HG03342 (cell line): ENCODE data around the gene NIPAL3.

Source experiments
- ATAC-seq: cut with Tn5 transposase; IDR thresholded peaks from one replicate; pipeline ENCODE4 v1.9.1; 2021; ENCODE audit warnings: mild to moderate bottlenecking, moderate library complexity; ENCODE audit not compliant: unreplicated experiment

NIPAL3 gene

DNA sequence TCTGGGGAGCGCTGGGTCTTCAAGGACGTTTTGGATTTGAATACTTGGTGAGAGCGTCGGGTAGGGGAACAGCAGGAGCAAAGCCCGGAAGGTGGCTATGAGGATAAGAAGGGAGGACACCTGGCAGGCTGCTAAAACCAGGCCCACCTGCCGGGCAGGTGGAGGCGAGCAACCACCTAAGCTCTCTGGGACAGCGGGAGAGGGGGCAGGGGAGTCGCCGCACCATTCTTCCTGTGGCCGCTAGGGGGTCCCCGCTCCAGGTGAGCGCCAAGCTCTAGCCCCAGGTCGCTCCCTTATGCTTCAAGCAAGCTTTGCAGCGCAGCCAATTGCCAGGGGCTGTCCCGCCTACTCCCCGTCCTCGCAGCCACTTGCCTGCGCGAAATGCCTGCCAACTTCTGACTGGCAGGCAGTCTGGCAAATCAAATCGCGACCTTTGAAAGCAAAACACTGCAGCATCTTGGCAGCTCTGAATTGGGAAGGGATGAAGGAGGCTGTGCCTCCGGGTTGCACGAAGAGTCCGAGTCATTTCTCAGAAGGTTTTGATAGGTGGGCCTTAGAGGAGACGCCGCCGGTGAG is at the start of gene NIPAL3:
Gene NIPAL3 (plus strand): TSS at position 469 of the 576 bp plus-strand sequence. CDS start 3,746 bp downstream, outside the sequence.
- ATAC-seq: peak; percentile 96

DNA sequence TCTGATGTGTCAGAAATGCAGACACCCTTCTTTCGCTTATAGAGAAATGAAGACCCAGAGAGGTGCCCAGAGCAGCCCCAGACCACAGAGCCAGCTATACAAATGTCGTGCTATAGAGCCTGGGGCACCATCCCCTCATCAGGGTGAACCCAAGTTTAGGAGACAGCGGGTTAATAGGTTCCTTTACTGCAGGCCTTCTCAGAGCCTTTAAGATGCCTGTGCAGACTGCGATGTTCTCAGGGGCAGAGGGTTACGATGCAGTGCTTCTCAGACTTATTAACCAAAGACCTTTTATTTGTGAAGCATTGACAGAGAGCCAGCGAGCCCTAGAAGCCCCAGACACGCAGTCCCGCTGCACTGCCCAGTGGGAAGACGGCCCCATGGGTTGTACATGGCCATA is 48.9 kb upstream of the NIPAL3 start:
- ATAC-seq: no peak

DNA sequence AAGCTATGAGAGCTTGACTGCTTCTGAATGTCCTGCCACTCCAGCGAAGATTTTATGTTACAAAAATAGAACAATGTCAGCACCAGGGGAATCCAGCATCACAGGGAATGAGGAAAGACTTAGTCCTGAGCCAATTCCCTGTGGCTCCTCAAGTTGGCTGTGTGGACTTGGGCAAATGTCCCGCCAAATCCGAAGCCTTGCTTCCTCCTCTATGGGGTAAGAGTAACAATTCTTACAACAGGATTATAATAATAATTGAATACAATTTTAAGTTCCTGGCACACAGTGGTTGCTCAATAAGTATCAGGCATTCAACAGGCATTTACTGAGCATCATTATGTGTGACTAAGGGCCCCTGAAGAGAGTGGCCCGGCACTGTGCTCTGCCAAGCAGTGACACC is 46.4 kb upstream of the NIPAL3 start:
- no peak for ATAC-seq

DNA sequence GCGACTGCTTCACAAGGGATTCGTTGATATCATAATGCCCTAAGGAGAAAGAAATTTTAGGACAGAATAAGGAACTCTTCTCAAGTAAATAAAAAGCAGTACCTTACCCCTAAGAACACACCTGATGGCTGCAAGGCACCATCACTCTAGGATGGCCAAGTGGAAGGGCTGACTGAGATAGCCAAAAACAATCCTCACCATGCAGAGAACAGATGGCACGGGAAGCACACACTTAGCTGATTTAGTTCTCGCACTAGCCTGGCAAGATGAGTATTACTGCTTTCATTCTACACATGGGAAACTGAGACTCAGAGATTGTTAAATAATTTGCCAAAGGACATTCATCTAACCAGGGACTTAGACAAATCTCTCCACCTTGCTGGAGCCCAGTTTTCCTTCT is 45.8 kb upstream of the NIPAL3 start:
- ATAC-seq: no peak

GRCh38 chr1:24373044-24373443 is 42.6 kb upstream of the NIPAL3 start:
- peak; percentile 55 for ATAC-seq

GRCh38 chr1:24373710-24374109 is 41.9 kb upstream of the NIPAL3 start:
- ATAC-seq: no peak

- ATAC-seq: no peak
Observed at GRCh38 chr1:24374891-24375786, 40.5 kb upstream of the NIPAL3 start.

DNA sequence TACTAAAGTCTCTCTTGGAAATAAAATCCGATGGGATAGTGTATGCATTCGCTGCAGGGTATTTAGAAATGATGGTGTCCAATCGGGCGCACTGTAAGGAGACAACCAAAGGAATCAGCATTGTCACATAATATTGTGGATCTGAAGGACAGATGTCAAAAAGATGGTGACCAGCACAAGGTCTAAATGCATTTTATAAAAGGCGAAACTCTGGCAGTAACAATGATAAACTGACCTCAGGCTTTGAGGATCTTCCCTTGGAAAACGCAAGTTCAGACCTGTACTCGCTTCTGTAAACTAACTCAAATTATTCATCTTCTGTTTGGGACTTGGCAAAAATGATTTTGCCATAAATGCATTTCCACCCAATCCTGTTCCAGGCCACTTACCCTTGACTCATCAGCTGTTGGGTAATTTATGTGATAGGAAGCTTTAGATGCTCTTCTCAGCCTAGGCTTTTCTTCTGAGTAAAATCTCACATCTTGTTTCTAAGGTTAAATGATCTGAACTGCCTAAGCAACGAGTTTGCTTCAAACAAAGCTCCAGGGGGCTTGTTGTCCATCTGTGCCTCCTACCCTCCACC is 35.8 kb upstream of the NIPAL3 start:
- no peak for ATAC-seq

DNA sequence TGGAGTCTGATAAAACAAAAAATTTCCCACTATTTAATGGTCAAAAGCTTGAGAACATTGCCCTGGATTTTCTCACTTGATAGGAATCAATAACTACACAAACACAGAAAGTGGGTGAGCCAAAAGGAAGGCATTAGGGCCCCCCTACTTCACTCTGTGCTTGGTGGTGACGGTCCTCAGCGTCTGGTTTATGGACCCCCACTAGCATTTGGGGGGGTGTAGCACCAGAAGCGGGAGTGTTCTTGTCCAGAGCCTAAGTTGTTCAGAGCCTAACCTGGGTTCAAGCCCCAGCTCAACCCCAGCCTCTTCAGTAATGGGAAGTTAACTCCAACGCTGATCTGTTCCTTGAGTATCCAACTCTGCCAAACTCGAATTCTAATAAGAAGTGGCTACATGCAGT is 35.1 kb upstream of the NIPAL3 start:
- no peak for ATAC-seq

- ATAC-seq: no peak
Observed at GRCh38 chr1:24381256-24381655, 34.3 kb upstream of the NIPAL3 start.

DNA sequence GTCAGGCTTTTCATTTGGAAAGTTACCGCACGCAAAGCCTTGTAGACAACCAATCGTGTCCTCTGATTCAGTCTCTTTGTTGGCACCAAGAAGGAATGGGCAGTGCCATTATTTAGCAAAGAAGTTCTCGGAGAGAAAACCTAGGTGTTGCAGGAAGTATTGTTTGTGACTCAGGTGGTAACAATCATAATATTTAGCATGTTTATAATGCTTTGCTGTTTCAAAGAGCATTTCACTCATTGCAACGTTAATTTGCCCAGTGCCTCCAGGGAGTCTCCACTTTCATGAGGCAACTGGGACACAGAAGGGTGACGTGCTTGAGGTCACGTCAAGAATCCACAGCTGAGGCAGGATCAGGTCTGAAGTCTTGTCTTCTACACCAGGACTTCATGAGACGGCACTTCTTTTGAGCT is 33.4 kb upstream of the NIPAL3 start:
- ATAC-seq: no peak

DNA sequence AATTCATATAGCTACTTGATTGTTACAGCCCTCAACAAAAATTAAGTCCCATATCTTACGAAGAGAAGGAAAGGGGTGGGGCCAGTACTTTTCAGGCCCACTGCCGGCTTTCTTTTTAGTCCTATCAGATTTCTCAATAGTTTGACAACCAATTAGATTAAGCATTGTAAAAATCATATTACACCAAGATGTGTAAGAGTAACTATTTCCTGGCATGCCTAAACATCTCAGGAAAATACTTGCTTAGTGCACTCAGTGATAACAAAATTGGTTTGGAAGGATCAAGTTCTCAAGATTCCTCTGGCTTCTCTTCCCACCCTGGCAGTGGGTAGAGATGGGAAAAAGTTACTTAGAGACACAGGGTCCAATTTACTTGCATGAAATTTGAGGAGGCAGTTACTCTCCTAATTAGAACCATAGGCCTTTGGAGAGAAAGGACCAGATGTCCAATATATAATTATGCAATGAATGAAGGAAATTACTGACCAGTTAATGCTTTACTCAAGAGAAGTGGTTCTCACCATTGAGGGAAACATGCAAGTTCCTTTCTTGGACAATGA is 32.1 kb upstream of the NIPAL3 start:
- no peak for ATAC-seq

DNA sequence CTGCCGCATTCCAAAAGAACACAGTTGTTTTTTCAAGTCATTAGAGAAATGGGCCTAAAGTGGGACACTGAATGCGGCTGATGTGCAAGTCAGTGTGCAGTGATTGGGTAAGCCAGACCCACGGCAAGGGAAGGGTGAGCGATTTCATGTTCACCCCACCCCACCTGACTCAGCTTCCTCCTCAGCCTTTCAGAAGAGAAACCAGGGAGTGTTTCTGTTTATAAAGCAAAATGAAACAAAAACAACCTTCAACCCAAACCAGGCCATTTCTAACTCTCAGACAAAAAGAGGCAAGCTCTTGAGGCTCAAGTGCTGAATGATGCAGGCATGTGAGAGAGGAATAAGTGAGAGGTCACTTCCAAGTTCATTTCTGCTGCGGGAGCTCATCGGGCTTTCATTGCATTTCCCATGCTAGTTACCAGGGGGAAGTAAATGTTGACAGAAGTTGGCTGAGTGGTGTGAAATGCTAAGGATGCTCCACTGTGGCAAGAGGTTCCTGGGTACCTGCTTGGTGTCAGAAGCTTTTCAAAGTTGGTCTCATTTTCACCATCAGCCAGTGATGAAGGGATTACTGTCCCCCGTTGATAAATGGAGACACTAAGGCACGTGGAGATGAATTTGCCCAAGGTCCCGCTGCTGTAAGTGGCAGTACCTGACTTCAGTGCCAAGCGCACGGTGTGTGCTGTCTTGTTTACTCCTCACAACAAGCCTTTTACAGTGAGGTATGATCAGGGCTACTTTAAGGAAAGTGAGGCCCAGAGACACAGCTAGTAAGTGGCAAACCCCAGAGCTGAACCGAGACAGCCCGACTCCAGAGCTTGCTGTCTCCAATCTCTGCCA is 31.1 kb upstream of the NIPAL3 start:
- peak; percentile 71 for ATAC-seq

DNA sequence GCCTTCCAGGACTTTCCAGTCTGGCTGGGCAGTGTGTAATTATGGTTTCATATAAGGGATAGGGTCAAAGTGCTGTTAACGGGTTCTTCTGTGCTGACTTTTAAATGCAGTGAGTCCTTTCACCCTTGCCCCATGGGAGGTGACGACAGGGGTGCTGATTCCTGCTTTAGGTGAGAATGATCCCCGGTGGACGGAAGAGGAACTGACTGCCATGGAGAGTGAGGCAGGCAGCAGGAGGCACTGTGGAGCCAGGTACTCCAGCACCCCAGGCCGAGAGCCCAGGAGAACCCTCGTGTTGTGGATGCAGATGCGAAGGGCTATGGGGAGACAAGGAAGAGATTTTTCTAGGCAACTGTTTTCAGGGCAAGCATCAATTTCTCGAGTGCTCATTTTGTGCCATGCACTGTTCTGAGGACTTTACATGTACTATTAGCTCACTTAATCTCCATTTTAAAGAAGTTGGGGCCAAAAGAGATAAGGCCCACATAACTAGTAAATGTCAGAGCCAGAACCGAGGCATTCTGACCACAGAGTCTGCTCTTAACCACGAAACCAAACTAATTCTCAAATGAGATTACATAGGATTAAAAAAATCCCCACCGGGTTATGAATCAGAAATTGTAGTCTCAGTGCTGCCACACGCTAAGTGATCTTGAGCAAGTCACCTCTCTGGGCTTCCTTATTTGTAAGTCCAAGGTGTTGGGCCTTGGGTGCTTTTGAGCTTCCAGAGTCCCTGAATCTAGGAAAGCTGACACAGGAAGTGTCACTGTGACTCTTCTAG is 30.3 kb upstream of the NIPAL3 start:
- no peak for ATAC-seq

GRCh38 chr1:24386241-24386640 is 29.4 kb upstream of the NIPAL3 start:
- ATAC-seq: no peak

DNA sequence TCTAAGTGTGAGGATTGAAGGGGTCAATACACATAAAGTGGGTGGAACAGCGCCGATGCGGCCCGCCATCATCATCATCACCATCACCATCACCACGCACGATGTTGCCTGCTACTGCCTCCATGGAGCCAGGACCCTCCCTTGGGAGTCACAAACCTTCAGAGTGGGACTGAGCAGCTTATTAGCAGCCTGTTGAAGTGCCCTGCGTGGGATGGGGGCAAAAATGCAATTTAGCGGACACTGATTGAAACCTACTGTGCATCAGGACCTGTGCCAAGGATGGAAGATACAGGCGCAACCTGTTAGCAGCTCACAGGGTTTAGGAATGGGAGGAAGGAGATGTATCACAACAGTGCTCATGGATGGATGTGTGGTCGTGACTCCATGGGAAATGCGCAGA is 28.7 kb upstream of the NIPAL3 start:
- no peak for ATAC-seq

- ATAC-seq: no peak
Observed at GRCh38 chr1:24387636-24388175, 27.9 kb upstream of the NIPAL3 start.

DNA sequence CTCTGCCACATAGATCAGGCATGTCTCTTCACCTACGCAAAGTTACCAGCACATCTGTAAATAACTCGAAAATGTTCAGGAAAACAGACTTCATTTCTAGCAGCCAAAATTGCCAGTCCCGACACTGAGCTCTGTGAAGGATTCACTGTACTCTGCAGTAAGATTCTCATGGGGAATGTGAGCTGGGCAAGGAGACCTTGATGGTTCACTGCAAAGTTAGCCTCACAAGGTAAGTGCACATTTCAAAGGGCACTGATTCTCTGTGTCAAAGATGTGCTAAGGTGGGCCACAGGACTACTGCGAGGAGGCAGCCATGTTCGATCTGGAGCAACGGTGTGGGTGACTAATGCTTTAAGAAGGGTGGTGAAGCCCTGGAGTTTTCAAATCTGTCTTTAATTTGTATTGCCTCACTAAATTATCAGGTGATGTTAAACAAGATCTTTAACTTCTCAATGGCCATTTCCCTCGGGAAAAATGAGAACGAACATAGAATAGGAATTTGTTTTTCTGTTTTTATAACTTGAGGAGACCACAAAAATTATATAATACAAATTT is 27.2 kb upstream of the NIPAL3 start:
- ATAC-seq: no peak

DNA sequence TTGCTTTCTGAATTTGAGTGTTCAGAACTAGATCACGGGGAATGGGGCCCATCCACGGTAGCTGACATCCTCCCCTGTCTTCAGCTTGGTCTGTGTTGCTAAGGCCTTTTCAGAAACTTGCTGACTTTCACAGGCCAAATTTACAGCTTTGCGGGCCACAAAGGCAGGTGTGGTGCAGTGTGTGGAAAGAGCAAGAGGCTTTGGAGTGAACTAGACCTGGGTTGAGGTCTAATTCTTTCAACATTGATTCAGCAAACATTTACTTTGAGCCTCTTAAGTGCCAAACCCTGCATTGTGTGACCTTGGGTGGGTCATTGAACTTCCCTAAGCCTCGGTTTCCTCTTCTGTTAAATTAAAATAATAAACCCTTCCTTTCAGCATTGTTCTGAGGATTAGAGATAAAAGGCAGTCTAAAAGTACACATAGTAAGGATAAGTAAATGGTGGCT is 26.3 kb upstream of the NIPAL3 start:
- no peak for ATAC-seq
